DOHH2 (cell line): Measurements from ENCODE around the gene EYA2.

ENCODE experiments used
- H3F3A ChIP-seq: fragments of 200-600 bp; sonication (generic), shearing (Covaris generic); 2 replicates; pipeline ENCODE4 v1.6.0; 2016; ENCODE audit warnings: antibody characterized with exemption, mild to moderate bottlenecking; ENCODE audit not compliant: control insufficient read depth, insufficient read depth
- H3K27ac ChIP-seq: fragments of 200-600 bp; sonication (generic); 2 replicates; pipeline ENCODE4 v1.5.1; 2014; ENCODE audit warnings: low read depth, mild to moderate bottlenecking, low read length, moderate library complexity
- H3K27me3 ChIP-seq: fragments of 200-600 bp; sonication (generic); 2 replicates; pipeline ENCODE4 v1.6.1; 2014; ENCODE audit warnings: mild to moderate bottlenecking, low read length, mixed read lengths; ENCODE audit not compliant: control insufficient read depth
- H3K36me3 ChIP-seq: fragments of 200-600 bp; sonication (generic); 2 replicates; pipeline ENCODE4 v1.6.1; 2014; ENCODE audit warnings: mild to moderate bottlenecking, low read length, moderate library complexity, mixed read lengths; ENCODE audit not compliant: control insufficient read depth
- H3K4me1 ChIP-seq: fragments of 200-600 bp; sonication (generic); 2 replicates; pipeline ENCODE4 v1.6.1; 2014; ENCODE audit warnings: mild to moderate bottlenecking, low read length, mixed read lengths; ENCODE audit not compliant: control insufficient read depth
- H3K4me2 ChIP-seq: fragments of 200-600 bp; sonication (generic); 2 replicates; pipeline ENCODE4 v1.6.0; 2014; ENCODE audit warnings: mild to moderate bottlenecking, low read length, moderate library complexity
- H3K4me3 ChIP-seq: fragments of 200-600 bp; sonication (generic); 2 replicates; pipeline ENCODE4 v1.5.1; 2014; ENCODE audit warnings: mild to moderate bottlenecking, low read length, mixed read lengths
- H3K79me2 ChIP-seq: fragments of 200-600 bp; sonication (generic); 2 replicates; pipeline ENCODE4 v1.6.1; 2014; ENCODE audit warnings: mild to moderate bottlenecking, low read length, mixed read lengths; ENCODE audit not compliant: control insufficient read depth
- H3K9me2 ChIP-seq: fragments of 200-600 bp; sonication (generic); replicated peaks from 2 replicates; pipeline ENCODE4 v1.6.1; 2014; ENCODE audit warnings: mild to moderate bottlenecking, low read length, mixed read lengths; ENCODE audit not compliant: control insufficient read depth
- H3K9me3 ChIP-seq: fragments of 200-600 bp; sonication (generic); 2 replicates; pipeline ENCODE4 v1.6.1; 2014; ENCODE audit warnings: antibody characterized with exemption, low read length, mixed read lengths; ENCODE audit not compliant: control insufficient read depth, insufficient read depth
- H4K20me1 ChIP-seq: fragments of 200-600 bp; sonication (generic); 2 replicates; pipeline ENCODE4 v1.6.0; 2014; ENCODE audit warnings: low read depth, mild to moderate bottlenecking, antibody characterized with exemption, low read length, moderate library complexity; ENCODE audit not compliant: control insufficient read depth, insufficient read depth
- CTCF ChIP-seq: fragments of 200-600 bp; sonication (generic); IDR thresholded peaks from one replicate; pipeline ENCODE4 v1.5.1; 2014; ENCODE audit warnings: antibody characterized with exemption, mild to moderate bottlenecking, low read depth, low read length; ENCODE audit not compliant: poor library complexity, severe bottlenecking
- EZH2phosphoT487 ChIP-seq: fragments of 200-600 bp; sonication (generic); IDR thresholded peaks from 2 replicates; pipeline ENCODE4 v1.6.1; 2017; ENCODE audit warnings: borderline replicate concordance, mild to moderate bottlenecking, antibody characterized with exemption, low read length, moderate library complexity, mixed read lengths

EYA2 gene

DNA sequence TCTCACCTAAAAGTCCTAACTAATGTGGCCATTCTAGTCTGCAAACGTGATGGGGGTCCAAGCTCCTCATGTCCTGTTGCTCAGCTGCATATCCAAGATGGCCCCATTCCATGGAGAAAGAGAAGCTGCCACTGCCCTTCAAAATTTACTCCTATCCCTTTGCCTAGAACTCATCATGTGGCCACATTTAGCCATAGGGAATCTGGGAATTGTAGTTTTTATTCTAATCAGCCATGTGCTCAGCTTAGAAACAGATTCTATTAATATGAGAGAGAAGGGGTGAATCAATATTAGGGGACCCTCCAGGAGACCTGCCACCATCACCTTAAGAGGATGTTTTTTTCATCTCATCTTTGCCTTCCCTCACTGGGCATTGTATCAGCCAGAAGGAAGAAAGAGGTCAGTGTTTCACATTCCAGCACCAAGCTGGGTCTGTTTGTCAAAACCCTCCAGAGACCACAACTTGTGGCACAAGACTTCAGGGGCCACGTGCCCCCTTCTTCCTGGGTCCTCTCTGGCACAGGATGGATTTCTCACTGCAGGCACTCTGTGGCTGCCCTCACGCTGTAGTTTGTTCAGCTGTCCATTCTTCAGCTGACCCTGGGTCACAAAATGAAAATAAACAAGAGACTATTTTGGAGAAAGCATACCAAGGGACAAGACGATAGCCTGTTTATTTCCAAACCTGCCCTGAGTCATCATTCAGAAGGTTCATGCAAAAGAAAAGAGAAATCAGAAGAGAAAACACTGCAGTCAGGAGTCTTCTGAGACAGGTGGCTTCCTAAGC is 172.0 kb downstream of the EYA2 start:
- Histone ChIP-seq H3K36me3 (no peaks in the 10 kb centered on the region), H3K27me3 (no peaks in the 10 kb centered on the region), H3K27ac (no peak overlapping the region), H3K9me2 (no peaks in the 10 kb centered on the region), H3K79me2 (no peaks in the 10 kb centered on the region), H3K4me1 (no peaks in the 10 kb centered on the region), H3K4me2 (no peak overlapping the region), H3K9me3 (peaks cover 19% of the 10 kb centered on the region), H4K20me1 (no peaks in the 10 kb centered on the region), H3F3A (no peaks in the 10 kb centered on the region), H3K4me3 (no peak overlapping the region)
- no peak for TF ChIP-seq CTCF
- no peak for TF ChIP-seq EZH2phosphoT487

DNA sequence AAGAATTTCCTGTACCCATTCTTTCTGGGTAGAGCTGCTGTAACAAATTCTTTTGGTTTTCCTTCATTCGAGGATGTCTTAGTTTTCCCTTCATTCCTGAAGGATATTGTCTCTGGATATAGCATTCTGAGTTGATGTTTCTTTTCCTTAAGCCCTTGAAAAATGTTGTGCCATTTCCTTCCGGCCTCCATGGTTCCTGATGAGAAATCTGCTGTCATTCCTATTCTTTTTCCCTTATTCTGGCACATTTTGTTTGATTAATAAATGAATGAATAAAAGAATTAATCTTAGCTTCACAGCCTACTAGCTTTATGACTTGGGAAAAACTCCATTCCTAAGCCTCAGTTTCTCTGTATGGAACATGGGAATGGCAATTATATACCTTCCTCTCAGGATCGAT is 173.1 kb downstream of the EYA2 start:
- H3K4me3 ChIP-seq = no peak overlapping the region
- H3K27me3 ChIP-seq = no peaks in the 10 kb centered on the region
- no peaks in the 10 kb centered on the region for H3F3A ChIP-seq
- no peak overlapping the region for H3K4me2 ChIP-seq
- no peaks in the 10 kb centered on the region for H3K4me1 ChIP-seq
- H3K9me3 ChIP-seq = peaks cover 19% of the 10 kb centered on the region
- H3K36me3 ChIP-seq = no peaks in the 10 kb centered on the region
- no peaks in the 10 kb centered on the region for H4K20me1 ChIP-seq
- no peak overlapping the region for H3K27ac ChIP-seq
- H3K79me2 ChIP-seq = no peaks in the 10 kb centered on the region
- TF ChIP-seq CTCF = no peak
- TF ChIP-seq EZH2phosphoT487 = no peak
- no peaks in the 10 kb centered on the region for H3K9me2 ChIP-seq

- H3F3A ChIP-seq = no peaks in the 10 kb centered on the region
- no peaks in the 10 kb centered on the region for H4K20me1 ChIP-seq
- H3K27ac ChIP-seq = no peak overlapping the region
- H3K4me3 ChIP-seq = no peak overlapping the region
- TF ChIP-seq CTCF (no peak), EZH2phosphoT487 (no peak)
- no peaks in the 10 kb centered on the region for H3K9me2 ChIP-seq
- no peak overlapping the region for H3K4me2 ChIP-seq
- H3K79me2 ChIP-seq = no peaks in the 10 kb centered on the region
- no peaks in the 10 kb centered on the region for H3K36me3 ChIP-seq
- no peaks in the 10 kb centered on the region for H3K27me3 ChIP-seq
- peaks cover 11% of the 10 kb centered on the region; the same call in 1 of the 2 replicates for H3K9me3 ChIP-seq
- H3K4me1 ChIP-seq = no peaks in the 10 kb centered on the region
These were observed 175.5 kb downstream of the EYA2 start for GRCh38 chr20:47070176-47070575.
